Upper lobe of left lung (tissue), 6 donors: Measurements from ENCODE around the gene NPAS1. TPM values are rescaled to one million over a fixed set of nuclear protein-coding genes. Genes with fewer than 3 reads are reported as not detected.
A peak's percentile ranks its signal among the peaks of the same experiment; 100 is the strongest.

Experiments
- ATAC-seq, 2 donors: fragments of 200-7000 bp; cut with Tn5 transposase; one replicate each; pipeline ENCODE4 v1.9.1; 2022; ENCODE audit warnings: mild to moderate bottlenecking in 2 of 2, moderate library complexity in 2 of 2; ENCODE audit not compliant: low FRiP score in 2 of 2
- DNase-seq, 2 donors: peaks; one replicate each; pipeline ENCODE4 v3.0.0-alpha.2; 2019 to 2020
- H3K27ac ChIP-seq, 4 donors: fragments of 200-600 bp; sonication (generic); one replicate each; pipeline ENCODE4 v1.5.1; 2016 to 2019
- H3K27me3 ChIP-seq, 4 donors: fragments of 200-600 bp; sonication (generic); one replicate each; pipeline ENCODE4 v1.5.1; 2017 to 2019
- H3K36me3 ChIP-seq, 4 donors: fragments of 200-600 bp; sonication (generic); one replicate each; pipeline ENCODE4 v1.5.1; 2016 to 2019
- H3K4me1 ChIP-seq, 4 donors: fragments of 200-600 bp; sonication (generic); one replicate each; pipeline ENCODE4 v1.5.1; 2018 to 2019
- H3K4me3 ChIP-seq, 4 donors: fragments of 200-600 bp; sonication (generic); one replicate each; pipeline ENCODE4 v1.5.1; 2017 to 2019; ENCODE audit warnings: mild to moderate bottlenecking in 2 of 4, moderate library complexity in 1 of 4
- H3K9me3 ChIP-seq, 4 donors: fragments of 200-600 bp; sonication (generic); one replicate each; pipeline ENCODE4 v1.5.1; 2018 to 2019
- CTCF ChIP-seq, 6 experiments: fragments of 450-650 bp in 4 of 6; fragments of 200-600 bp in 2 of 6; sonication (generic) in 2 of 6; IDR thresholded peaks; one replicate each; pipeline ENCODE4 v1.5.1; 2016 to 2019; ENCODE audit warnings: antibody characterized with exemption in 6 of 6
- EP300 ChIP-seq, 4 donors: sonication (generic); formaldehyde crosslinking; IDR thresholded peaks; one replicate each; pipeline ENCODE4 v1.5.1; 2017; ENCODE audit warnings: antibody characterized with exemption in 4 of 4, control low read depth in 2 of 4
- POLR2A ChIP-seq, 4 donors: fragments of 450-650 bp; IDR thresholded peaks; one replicate each; pipeline ENCODE4 v1.5.1; 2016 to 2017; ENCODE audit warnings: antibody characterized with exemption in 4 of 4, mild to moderate bottlenecking in 2 of 4
- POLR2AphosphoS5 ChIP-seq, 2 donors: sonication (generic); formaldehyde crosslinking; IDR thresholded peaks; one replicate each; pipeline ENCODE4 v1.5.1; 2017; ENCODE audit warnings: antibody characterized with exemption in 2 of 2
- WGBS, 2 donors: methylation state at CpG; one replicate each; pipeline ENCODE4 v1.1.5; 2017 to 2018; 5-methylcytosine and 5-hydroxymethylcytosine counted together
- total RNA-seq, 6 donors: library from RNA; depleted of rRNA in 4 of 6; stranded (reverse); fragments of >200 nt in 4 of 6; gene quantifications; one replicate each; pipeline versions ENCODE4 v1.1.0 to v1.2.1, GENCODE V29; 2016 to 2021
- donor health status: DM: no; HTN: no; CAD: no; lungs with moderate emphysema.
- donor health status: DM: no; HTN: yes; CAD: no; lungs with severe emphysema.

The NPAS1 gene
- total RNA-seq, 6 donors from 2014 or later = 0.30 to 13.6 (median 1.1) TPM; not detected in 1

- no peak overlapping the region for H3K4me3 ChIP-seq
- peaks cover 14 to 93% (median 83%) of the 10 kb centered on the region in 4 donors for H3K36me3 ChIP-seq
- DNase-seq = peak in 1 of 2 donors; percentile 56
- no peak for ATAC-seq
- H3K9me3 ChIP-seq = no peaks in the 10 kb centered on the region
- no peaks in the 10 kb centered on the region for H3K27me3 ChIP-seq
- peak overlapping the region in 1 of 4 donors; percentile 15 for H3K27ac ChIP-seq
- H3K4me1 ChIP-seq = peaks cover 9 to 18% (median 14%) of the 10 kb centered on the region in 4 donors
- 95 to 97% methylated on average over 19 to 20 of the region's 21 CpGs for WGBS, 2 donors
- no peak for TF ChIP-seq EP300 (IDR thresholded peaks at IDR 0.05)
- no peak for TF ChIP-seq CTCF (IDR thresholded peaks at IDR 0.05)
- no peak for TF ChIP-seq POLR2AphosphoS5 (IDR thresholded peaks at IDR 0.05)
- TF ChIP-seq POLR2A (IDR thresholded peaks at IDR 0.05) = no peak
These were observed 70.2 kb downstream of the NPAS1 start for GRCh38 chr19:47089767-47090350.

GRCh38 chr19:47093254-47093653 lies 73.6 kb downstream of the NPAS1 start:
- H3K27me3 ChIP-seq = no peaks in the 10 kb centered on the region
- DNase-seq (no peak), ATAC-seq (no peak)
- H3K9me3 ChIP-seq = no peaks in the 10 kb centered on the region
- peaks cover 6 to 59% (median 52%) of the 10 kb centered on the region in 4 donors for H3K36me3 ChIP-seq
- no peak for TF ChIP-seq CTCF (IDR thresholded peaks at IDR 0.05)
- TF ChIP-seq POLR2AphosphoS5 (IDR thresholded peaks at IDR 0.05) = no peak
- TF ChIP-seq POLR2A (IDR thresholded peaks at IDR 0.05) = no peak
- no peak for TF ChIP-seq EP300 (IDR thresholded peaks at IDR 0.05)
- no peak overlapping the region for H3K4me3 ChIP-seq
- 75 to 82% methylated on average over 5 of the region's 5 CpGs for WGBS, 2 donors
- peaks cover 36 to 51% (median 44%) of the 10 kb centered on the region in 4 donors for H3K4me1 ChIP-seq
- H3K27ac ChIP-seq = peak overlapping the region; percentile 80 to 91 (median 84)

- H3K36me3 ChIP-seq = peaks cover 6 to 53% (median 46%) of the 10 kb centered on the region in 4 donors
- ATAC-seq = no peak
- WGBS, 2 donors = 76 to 81% methylated on average over 7 to 10 of the region's 10 CpGs
These were observed 74.2 kb downstream of the NPAS1 start for GRCh38 chr19:47093841-47094240.

DNA sequence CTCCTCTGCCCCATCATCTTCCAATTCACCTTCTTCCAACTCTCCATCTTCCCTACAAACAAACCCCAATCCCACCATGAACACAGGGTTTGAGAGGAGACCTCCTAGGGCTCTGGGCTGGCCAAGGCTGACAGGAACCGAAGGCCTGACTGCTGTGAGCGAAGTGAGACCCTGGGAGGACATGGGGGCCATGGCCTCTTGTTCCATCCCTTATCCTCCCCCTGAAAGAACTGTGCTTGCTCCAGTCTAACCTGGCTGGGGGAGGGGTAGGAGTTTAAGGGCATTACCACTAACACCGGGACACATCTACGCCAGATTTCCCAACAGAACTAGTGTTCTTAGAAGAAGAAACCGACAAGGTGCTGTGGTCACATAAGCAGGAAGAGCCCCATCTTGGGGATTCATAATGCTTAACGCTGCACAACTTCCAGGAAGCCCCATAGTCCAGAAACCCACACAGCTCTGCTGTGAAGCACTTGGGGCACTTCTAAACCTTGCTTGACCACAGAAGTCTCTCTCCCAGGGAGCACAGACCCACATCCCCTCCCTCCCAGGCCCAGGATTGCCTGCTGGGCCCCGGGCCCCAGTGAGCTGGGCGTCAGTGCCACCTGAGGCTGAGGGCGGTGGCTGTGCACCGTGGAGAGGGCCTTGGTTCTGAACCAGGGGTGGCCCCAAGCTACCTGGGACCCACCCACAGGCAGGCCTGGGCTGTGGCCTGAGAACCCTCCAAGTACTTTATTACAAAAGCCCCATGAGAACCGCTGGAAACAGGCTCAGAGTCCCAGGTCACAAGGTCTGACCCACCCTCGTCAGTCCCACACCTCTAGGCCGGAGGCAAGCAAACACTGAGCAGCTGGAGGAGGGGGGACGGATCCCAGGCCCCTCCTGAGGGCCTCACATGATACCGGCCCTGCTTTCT lies 75.2 kb downstream of the NPAS1 start:
- peak; percentile 54 to 91 for ATAC-seq
- H3K4me1 ChIP-seq = peaks cover 38 to 65% (median 53%) of the 10 kb centered on the region in 4 donors

More at GRCh38 chr19:47093841-47094240, 74.2 kb downstream of the NPAS1 start:
- no peak overlapping the region for H3K4me3 ChIP-seq
- no peaks in the 10 kb centered on the region for H3K9me3 ChIP-seq
- H3K27me3 ChIP-seq = no peaks in the 10 kb centered on the region
- peaks cover 38 to 57% (median 49%) of the 10 kb centered on the region in 4 donors for H3K4me1 ChIP-seq
- DNase-seq = no peak
- TF ChIP-seq CTCF (IDR thresholded peaks at IDR 0.05) (no peak), POLR2AphosphoS5 (IDR thresholded peaks at IDR 0.05) (no peak), EP300 (IDR thresholded peaks at IDR 0.05) (no peak), POLR2A (IDR thresholded peaks at IDR 0.05) (no peak)
- peak overlapping the region; percentile 80 to 91 (median 84) for H3K27ac ChIP-seq

More for the DNA sequence above, 75.2 kb downstream of the NPAS1 start:
- Histone ChIP-seq H3K27ac (peak overlapping the region; percentile 80 to 91 (median 84)), H3K36me3 (peaks cover 3 to 43% (median 36%) of the 10 kb centered on the region in 4 donors), H3K27me3 (no peaks in the 10 kb centered on the region), H3K4me3 (no peak overlapping the region), H3K9me3 (no peaks in the 10 kb centered on the region)
- TF ChIP-seq POLR2A (IDR thresholded peaks at IDR 0.05) (peak in 1 of 4 donors; percentile 62), POLR2AphosphoS5 (IDR thresholded peaks at IDR 0.05) (no peak), EP300 (IDR thresholded peaks at IDR 0.05) (no peak), CTCF (IDR thresholded peaks at IDR 0.05) (no peak)
- 38 to 57% methylated on average over 8 to 15 of the region's 15 CpGs for WGBS, 2 donors
- peak; percentile 84 to 90 for DNase-seq

Other genes with a start within 250 kb of the NPAS1 start
- gene SLC1A5, start 231.2 kb upstream of the NPAS1 start, total RNA-seq = 100 to 1,000 TPM in 2 of 6 donors, 10 to 100 TPM in 4; 52.4 to 147 (median 83.9) TPM
- gene AP2S1, start 169.0 kb upstream of the NPAS1 start, total RNA-seq = 100 to 1,000 TPM in 3 of 6 donors, 10 to 100 TPM in 3; 59.7 to 149 (median 113) TPM
- 10 to 100 TPM; 56.0 to 80.6 (median 65.7) TPM for gene ARHGAP35, start 158.8 kb upstream of the NPAS1 start, total RNA-seq
- 10 to 100 TPM; 11.5 to 82.8 (median 49.4) TPM for gene TMEM160, start 28.8 kb downstream of the NPAS1 start, total RNA-seq
- 10 to 100 TPM; 28.6 to 57.6 (median 44.1) TPM for gene ZC3H4, start 93.9 kb downstream of the NPAS1 start, total RNA-seq
- 10 to 100 TPM; 31.1 to 61.2 (median 55.3) TPM for gene SAE1, start 111.0 kb downstream of the NPAS1 start, total RNA-seq
- 10 to 100 TPM in 4 of 6 donors, 1 to 10 TPM in 2; 7.4 to 29.3 (median 15.9) TPM for gene BBC3, start 211.4 kb downstream of the NPAS1 start, total RNA-seq
- gene CCDC9, start 236.7 kb downstream of the NPAS1 start, total RNA-seq = 10 to 100 TPM; 18.2 to 91.1 (median 35.0) TPM